Measurements from ENCODE around the gene STUM.

DNA sequence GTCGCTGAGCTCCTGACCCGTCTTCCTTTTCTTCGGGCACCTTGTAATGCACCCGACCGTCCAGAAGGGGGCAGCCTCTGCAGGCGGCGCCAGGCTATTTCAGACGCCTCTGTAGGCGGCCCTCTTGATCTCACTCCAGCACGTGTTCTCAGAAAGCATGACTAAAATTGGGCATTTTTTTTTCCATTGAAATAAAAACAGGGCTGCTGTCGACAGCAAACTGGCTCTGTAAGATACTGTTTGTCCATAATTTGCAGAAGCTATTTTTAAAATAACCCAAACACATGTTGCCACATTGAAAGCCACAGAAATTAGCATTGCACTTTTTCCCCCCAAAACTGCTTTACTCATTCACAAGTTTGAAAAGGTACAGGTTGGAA is 78.0 kb downstream of the STUM start:
- TF ChIP-seq EP300 (IDR thresholded peaks at IDR 0.05; ENCODE audit: borderline replicate concordance in 1 of 2, control insufficient read depth in 1 of 2, low read depth in 2 of 2, low read length in 2 of 2) (no peak), EZH2 (IDR thresholded peaks at IDR 0.05; ENCODE audit: borderline replicate concordance, control insufficient read depth, low read depth, low read length) (no peak), KDM1A (IDR thresholded peaks at IDR 0.05; ENCODE audit: borderline replicate concordance) (no peak)
